Measurements from ENCODE around the gene TM9SF4.
"Not testable (repeated sequence)": the region's sequence is repeated elsewhere in the genome, so short reads cannot be mapped to it uniquely, and the experiment has no call there.

TM9SF4 gene

DNA sequence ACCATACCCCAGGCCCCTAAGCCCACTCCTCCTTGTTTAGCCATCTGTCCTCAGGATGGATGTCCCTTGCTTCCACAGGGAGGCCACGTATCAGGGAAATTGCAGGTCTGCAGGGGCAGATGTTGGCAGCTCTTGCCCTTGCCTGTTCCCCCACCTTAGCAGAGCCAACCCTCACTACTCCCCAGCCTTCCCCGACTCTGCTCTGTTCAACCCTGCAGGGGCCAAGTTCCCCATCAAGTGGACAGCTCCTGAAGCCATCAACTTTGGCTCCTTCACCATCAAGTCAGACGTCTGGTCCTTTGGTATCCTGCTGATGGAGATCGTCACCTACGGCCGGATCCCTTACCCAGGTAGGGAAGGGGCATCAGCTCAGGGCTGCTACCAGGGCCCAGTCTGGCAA is 10.7 kb upstream of the TM9SF4 start:
- no peak for DNase-seq

- no peak for DNase-seq
Measured at GRCh38 chr20:32108814-32109391, 611 bp upstream of the TM9SF4 start.

GRCh38 chr20:32110173-32110704 is 725 bp downstream of the TM9SF4 start:
- DNase-seq, result no peak

GRCh38 chr20:32110727-32111126 is 1.2 kb downstream of the TM9SF4 start:
- DNase-seq, result no peak

DNA sequence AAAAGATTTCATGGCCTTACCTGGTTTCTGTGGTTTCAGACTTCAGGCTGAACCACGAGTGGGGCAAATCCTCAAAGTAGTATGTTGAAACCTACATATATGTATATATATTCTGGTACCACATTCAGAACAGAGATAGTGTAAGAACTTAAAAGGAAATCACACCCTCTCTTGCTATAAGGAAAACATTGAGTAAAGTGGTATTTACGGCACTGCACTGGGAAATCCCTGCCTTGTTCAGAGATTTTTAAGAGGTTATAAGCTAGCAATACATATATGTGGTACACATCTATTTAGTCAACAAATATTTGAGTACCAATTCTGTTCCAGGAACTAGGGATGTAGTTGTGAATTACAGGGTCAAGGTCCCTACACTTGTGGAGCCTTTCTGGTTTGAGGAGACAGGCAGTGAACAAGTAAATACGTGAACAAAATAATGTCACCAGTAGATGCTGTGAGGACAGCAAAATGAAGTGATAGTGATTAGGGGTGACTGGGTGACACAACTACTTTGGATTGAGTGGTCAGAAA is 1.7 kb downstream of the TM9SF4 start:
- DNase-seq, result no peak

DNA sequence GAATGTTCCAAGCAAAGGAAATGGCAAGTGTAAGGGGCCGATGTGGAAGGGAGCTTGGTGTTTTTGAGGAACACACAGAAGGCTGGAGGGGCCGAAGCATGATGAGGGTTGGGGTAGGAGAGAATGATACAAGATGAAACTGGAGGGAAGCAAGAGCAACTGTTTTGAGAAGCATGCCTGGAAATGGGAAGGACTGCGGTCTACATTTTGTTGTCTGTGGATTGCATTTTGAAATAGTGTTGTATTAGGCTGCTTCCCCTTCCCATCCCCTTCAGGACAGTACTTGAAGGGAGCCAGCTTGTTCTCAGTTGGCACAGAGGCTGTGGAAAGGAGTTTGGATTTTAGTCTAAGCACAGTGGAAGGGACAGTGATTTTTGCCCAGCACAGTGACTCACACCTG is 2.2 kb downstream of the TM9SF4 start:
- DNase-seq, result no peak

- peak; percentile 9 for DNase-seq
Measured at GRCh38 chr20:32112841-32113240, 3.3 kb downstream of the TM9SF4 start.

DNA sequence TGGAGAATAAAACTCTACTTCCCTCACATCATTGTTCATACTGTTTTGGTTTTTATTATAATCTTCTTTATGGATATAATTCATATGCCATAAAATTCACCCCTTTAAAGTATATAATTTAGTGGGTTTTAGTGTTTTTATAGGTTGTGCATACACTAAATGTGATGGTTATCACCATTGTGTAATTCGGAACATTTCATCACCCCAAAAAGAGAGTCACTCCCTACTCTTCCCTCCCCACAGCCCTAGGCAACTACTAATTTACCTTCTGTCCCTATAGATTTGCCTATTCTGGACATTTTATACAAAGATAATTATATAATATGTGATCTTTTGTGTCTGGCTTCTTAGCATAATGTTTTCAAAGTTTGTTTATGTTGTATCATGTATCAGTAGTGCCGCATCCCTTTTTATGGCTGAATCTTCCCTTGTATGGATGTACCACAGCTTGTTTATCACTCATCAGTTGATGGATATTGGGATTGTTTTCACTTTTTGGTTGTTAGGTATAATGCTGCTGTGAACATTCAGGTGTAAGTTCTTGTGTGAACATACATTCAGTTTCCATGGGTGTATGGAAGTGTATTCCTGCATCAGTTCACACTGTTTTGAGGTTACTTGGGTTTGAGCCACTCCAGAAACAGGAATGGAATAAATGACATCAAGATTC is 4.2 kb downstream of the TM9SF4 start:
- DNase-seq, result no peak

DNA sequence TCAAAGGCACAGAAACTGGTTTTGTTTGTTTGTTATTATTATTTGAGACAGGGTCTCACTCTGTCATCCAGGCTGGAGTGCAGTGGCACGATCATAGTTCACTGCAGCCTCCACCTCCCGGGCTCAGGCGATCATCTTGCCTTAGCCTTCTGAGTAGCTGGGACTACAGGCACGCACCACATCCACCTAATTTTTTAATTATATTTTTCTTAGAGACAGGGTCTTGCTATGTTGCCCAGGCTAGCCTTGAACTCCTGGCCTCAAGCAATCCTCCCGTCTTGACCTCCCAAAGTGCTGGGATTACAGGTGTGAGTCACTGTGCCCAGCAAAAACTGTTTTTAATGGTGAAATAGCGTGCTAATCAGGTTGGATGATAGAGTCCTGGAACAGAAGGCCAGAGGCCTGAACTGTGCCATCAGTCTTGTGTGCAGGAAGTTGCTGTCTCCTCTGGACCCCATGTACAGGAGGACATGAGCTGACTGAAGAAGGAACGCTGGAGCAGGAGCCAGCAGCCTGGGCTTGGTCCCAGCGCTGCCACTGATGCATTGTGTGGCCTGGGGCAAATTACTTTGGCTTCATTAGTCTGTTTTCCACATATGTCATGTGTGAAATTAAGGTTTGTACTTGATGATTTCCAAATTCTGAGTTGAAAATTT is 4.9 kb downstream of the TM9SF4 start:
- no peak for DNase-seq

DNA sequence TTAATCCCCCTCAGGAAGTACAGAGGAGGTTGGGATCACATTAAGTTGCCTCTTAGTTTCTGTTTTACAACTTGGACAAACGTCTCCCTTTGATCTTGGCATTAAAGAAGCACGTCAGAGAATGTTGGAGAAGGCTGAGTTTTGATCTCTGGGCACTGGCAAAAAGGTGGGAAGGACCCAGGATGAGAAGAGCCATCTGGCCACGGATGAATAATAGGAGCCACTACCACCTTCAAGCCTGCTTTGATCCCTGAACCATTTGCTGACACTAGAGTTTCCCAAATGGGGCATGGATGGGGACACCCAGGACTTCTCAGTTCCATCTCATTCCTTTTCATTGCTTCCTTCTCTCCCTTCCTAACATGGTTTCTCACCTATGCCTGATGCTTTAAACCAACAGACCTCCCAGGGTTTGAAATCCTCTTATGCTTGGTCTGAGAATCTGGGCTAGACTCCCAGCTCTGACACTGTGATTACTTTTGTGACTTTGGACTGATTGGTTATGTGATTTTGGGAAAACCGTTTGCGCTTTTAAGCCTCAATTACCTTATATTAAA is 5.8 kb downstream of the TM9SF4 start:
- no peak for DNase-seq

DNA sequence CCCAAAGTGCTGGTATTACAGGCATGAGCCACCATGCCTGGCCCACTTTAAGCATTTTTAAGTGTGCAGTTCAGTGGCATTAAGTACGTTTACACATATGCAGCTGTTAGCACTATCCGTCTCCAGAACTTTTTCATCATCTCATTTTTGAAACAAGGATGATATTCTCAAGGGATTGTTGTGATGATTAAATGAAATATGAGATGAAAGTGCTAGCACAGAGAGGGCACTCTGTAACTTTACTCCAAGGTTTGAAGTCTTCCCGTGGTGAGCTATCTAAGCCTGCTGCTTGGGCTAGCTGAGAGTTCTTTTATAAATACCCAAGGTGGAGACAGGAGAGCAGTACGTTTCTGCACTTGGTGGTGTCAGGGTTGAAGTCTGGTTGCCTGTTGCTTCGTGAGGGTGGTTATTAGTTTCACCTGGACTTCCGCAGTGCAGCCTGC is 6.6 kb downstream of the TM9SF4 start:
- no peak for DNase-seq

GRCh38 chr20:32116796-32117195 is 7.3 kb downstream of the TM9SF4 start:
- not testable (repeated sequence) for DNase-seq

DNA sequence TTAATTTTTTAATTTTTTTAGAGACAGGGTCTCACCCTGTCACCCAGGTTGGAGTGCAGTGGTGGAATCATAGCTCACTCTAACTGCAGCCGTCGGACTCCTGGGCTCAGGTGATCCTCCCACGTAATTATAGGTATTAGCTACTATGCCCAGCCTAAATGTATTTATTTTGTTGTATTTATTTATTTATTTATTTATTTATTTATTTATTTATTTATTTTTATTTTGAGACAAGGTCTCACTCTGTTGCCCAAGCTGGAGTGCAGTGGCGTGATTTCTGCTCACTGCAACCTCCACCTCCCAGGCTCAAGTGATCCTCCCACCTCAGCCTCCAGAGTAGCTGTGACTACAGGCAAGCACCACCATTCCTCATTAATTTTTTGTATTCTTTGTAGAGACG is 8.9 kb downstream of the TM9SF4 start:
- not testable (repeated sequence) for DNase-seq

- DNase-seq, result no peak
Measured at GRCh38 chr20:32119734-32120133, 10.2 kb downstream of the TM9SF4 start.

DNA sequence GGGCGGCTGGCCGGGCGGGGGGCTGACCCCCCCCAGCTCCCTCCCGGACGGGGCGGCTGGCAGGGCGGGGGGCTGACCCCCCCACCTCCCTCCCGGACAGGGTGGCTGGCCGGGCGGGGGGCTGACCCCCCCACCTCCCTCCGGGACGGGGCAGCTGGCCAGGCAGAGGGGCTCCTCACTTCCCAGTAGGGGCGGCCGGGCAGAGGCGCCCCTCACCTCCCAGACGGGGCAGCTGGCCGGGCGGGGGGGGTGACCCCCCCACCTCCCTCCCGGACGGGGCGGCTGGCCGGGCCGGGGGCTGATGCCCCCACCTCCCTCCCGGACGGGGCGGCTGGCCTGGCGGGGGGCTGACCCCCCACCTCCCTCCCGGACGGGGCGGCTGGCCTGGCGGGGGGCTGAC is 12.4 kb downstream of the TM9SF4 start:
- not testable (repeated sequence) for DNase-seq

GRCh38 chr20:32123088-32123487 is 13.6 kb downstream of the TM9SF4 start:
- DNase-seq, result no peak

DNA sequence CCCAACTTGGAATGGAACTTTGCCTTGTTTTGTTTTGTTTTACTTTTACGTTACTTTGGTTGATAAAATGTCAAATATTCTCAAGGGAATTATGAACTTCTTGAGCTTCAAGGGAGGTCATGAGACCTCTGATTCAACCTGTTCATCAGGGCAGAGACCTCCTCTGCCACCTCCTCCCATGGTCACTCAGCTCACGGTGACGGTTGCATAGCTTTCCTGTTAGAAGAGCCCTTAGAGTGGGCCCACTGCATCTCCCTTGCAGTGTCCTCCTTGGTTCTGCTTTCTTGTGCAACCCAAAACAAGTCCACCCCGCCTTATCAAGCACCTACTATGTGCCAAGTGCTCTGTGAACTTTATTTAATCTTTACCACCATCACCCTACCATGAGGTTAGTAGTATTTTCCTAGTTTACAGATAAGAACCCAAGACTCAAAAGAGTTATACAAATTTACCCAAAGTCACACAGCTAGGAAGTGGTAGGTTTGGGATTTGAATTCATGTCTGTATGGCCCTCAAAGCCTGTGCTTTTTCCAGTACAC is 15.5 kb downstream of the TM9SF4 start:
- no peak for DNase-seq

DNA sequence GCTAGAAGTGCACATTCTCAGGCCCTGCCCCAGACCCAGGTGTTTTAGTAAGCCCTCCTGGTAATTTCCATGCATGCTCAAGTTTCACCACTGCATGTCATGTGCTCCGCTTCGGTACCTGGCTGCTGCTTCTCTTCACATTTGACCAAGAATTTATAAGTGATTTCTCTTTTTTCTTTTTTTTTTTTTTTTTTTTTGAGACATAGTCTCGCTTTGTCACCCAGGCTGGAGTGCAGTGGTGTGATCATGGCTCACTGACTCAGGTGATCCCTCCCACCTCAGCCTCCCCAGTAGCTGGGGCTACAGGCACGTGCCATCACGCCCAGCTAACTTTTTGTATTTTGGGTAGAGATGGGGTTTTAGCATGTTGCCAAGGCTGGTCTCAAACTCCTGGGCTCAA is 16.0 kb downstream of the TM9SF4 start:
- no peak for DNase-seq

DNA sequence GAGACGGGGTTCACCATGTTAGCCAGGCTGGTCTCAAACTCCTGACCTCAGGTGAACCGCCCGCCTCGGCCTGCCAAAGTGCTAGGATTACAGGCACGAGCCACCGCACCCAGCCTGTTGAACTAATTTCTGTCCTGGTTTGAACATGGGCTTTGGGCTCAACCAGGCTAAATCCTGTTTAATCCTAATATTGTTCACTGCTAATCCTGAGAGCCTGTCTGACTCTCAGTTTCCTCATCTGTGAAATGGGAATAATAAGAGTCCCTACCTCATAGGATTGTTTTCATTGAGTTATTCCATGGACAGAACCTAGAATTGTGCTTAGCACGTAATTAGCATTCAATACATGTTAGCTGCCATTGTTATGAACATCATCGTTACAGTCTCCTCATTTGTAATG is 17.4 kb downstream of the TM9SF4 start:
- DNase-seq, result no peak

GRCh38 chr20:32127347-32127746 is 17.8 kb downstream of the TM9SF4 start:
- DNase-seq, result no peak

DNA sequence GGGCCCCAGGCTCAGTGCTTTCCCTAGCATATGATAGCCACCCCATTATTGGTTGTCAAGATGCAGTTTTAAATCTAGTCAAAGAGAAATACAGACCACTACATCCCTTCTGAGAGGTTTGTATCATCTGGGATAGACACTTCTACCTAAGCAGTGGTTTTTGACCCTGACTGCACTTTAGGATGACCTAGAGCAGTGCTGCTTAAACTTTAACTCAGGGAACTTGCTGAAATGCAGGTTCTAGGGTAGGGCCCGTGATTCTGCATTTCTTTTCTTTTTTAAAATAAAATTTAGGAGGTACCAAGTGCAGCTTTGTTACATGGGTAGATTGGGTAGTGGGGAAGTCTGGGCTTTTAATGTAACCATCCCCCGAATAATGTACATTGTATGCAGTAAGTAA is 18.7 kb downstream of the TM9SF4 start:
- DNase-seq, result no peak

GRCh38 chr20:32129863-32130262 is 20.3 kb downstream of the TM9SF4 start:
- DNase-seq, result no peak

DNA sequence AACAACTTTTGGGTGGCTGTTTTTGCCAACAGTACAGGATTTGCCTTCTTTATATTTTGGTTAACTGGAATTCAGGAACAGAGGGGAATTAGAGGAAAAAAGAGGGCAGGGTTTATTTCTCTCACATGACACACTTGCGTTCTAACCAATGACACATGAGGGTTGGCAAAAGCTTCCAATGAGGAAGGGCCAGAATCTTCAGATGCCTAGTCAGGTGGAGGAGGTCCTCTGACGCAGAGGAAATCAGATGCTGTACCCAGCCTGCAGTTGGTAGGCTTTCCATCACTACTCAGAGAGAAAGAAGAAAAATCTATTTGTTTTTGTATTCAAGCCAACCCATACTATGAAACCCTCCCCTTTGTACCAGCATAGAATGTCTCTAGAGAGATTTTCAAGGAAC is 20.8 kb downstream of the TM9SF4 start:
- DNase-seq, result no peak
